ENCODE data around the gene TUBB. TPM values are rescaled to one million over a fixed set of nuclear protein-coding genes. Genes with fewer than 3 reads are reported as not detected.

The TUBB gene
- total and polyA plus RNA-seq, 9 of the 15 experiments (the other 6 are each of a cell fraction or from before 2014, with no cell fraction given), result 971 to 2,870 (median 1,478) TPM

GRCh38 chr6:30722280-30723112, 2.3 kb downstream of the TUBB start (continued):
- TF ChIP-seq, protein P1, sequence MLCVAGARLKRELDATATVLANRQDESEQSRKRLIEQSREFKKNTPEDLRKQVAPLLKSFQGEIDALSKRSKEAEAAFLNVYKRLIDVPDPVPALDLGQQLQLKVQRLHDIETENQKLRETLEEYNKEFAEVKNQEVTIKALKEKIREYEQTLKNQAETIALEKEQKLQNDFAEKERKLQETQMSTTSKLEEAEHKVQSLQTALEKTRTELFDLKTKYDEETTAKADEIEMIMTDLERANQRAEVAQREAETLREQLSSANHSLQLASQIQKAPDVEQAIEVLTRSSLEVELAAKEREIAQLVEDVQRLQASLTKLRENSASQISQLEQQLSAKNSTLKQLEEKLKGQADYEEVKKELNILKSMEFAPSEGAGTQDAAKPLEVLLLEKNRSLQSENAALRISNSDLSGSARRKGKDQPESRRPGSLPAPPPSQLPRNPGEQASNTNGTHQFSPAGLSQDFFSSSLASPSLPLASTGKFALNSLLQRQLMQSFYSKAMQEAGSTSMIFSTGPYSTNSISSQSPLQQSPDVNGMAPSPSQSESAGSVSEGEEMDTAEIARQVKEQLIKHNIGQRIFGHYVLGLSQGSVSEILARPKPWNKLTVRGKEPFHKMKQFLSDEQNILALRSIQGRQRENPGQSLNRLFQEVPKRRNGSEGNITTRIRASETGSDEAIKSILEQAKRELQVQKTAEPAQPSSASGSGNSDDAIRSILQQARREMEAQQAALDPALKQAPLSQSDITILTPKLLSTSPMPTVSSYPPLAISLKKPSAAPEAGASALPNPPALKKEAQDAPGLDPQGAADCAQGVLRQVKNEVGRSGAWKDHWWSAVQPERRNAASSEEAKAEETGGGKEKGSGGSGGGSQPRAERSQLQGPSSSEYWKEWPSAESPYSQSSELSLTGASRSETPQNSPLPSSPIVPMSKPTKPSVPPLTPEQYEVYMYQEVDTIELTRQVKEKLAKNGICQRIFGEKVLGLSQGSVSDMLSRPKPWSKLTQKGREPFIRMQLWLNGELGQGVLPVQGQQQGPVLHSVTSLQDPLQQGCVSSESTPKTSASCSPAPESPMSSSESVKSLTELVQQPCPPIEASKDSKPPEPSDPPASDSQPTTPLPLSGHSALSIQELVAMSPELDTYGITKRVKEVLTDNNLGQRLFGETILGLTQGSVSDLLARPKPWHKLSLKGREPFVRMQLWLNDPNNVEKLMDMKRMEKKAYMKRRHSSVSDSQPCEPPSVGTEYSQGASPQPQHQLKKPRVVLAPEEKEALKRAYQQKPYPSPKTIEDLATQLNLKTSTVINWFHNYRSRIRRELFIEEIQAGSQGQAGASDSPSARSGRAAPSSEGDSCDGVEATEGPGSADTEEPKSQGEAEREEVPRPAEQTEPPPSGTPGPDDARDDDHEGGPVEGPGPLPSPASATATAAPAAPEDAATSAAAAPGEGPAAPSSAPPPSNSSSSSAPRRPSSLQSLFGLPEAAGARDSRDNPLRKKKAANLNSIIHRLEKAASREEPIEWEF (CRISPR knock-in tag; IDR thresholded peaks at IDR 0.05), result no peak
- TF ChIP-seq ZNF184 (CRISPR knock-in tag; IDR thresholded peaks at IDR 0.05) (no peak), MTA1 (IDR thresholded peaks at IDR 0.05; ENCODE audit: borderline replicate concordance) (peak; percentile 54; the same call in 1 of the 2 replicates), NRF1 (conservative IDR thresholded peaks at IDR 0.05 in 1 of 2, IDR thresholded peaks at IDR 0.05 in 1 of 2) (0 out of 4 replicates have a peak, but pooled peaks of 1 of the 2 experiments have one; percentile 10), ZNF696 (CRISPR knock-in tag; conservative IDR thresholded peaks at IDR 0.05) (no peak), CBFA2T3 (IDR thresholded peaks at IDR 0.05) (peak; percentile 2; the same call in 1 of the 2 replicates), RBM22 (IDR thresholded peaks at IDR 0.05; ENCODE audit: low read depth, low read length, poor library complexity, severe bottlenecking) (no peak), ZNF780A (CRISPR knock-in tag; IDR thresholded peaks at IDR 0.05) (no peak), XRCC3 (IDR thresholded peaks at IDR 0.05) (no peak), PTBP1 (IDR thresholded peaks at IDR 0.05; ENCODE audit: low read depth, low read length) (peak; percentile 50; the same call in 1 of the 2 replicates), ZNF707 (CRISPR knock-in tag; conservative IDR thresholded peaks at IDR 0.05) (no peak), BCL6 (CRISPR knock-in tag; IDR thresholded peaks at IDR 0.05) (no peak), MED1 (CRISPR knock-in tag; IDR thresholded peaks at IDR 0.05; ENCODE audit: borderline replicate concordance) (no peak), CHD2 (IDR thresholded peaks at IDR 0.05; ENCODE audit: low read depth, low read length) (no peak), POLR2B (IDR thresholded peaks at IDR 0.05; ENCODE audit: low read depth, partially characterized antibody) (peak; percentile 17), ZKSCAN3 (CRISPR knock-in tag; IDR thresholded peaks at IDR 0.05) (no peak), MYBL2 (IDR thresholded peaks at IDR 0.05; ENCODE audit: low read depth) (no peak), MYBL2 (CRISPR knock-in tag; IDR thresholded peaks at IDR 0.05; ENCODE audit: borderline replicate concordance) (no peak), HMG20A (CRISPR knock-in tag; conservative IDR thresholded peaks at IDR 0.05) (no peak), ZFP1 (CRISPR knock-in tag; IDR thresholded peaks at IDR 0.05) (no peak)
- TF ChIP-seq, protein P2, sequence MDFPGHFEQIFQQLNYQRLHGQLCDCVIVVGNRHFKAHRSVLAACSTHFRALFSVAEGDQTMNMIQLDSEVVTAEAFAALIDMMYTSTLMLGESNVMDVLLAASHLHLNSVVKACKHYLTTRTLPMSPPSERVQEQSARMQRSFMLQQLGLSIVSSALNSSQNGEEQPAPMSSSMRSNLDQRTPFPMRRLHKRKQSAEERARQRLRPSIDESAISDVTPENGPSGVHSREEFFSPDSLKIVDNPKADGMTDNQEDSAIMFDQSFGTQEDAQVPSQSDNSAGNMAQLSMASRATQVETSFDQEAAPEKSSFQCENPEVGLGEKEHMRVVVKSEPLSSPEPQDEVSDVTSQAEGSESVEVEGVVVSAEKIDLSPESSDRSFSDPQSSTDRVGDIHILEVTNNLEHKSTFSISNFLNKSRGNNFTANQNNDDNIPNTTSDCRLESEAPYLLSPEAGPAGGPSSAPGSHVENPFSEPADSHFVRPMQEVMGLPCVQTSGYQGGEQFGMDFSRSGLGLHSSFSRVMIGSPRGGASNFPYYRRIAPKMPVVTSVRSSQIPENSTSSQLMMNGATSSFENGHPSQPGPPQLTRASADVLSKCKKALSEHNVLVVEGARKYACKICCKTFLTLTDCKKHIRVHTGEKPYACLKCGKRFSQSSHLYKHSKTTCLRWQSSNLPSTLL (IDR thresholded peaks at IDR 0.05), result peak; percentile 18; the same call in 1 of the 2 replicates
- TF ChIP-seq, protein P3, sequence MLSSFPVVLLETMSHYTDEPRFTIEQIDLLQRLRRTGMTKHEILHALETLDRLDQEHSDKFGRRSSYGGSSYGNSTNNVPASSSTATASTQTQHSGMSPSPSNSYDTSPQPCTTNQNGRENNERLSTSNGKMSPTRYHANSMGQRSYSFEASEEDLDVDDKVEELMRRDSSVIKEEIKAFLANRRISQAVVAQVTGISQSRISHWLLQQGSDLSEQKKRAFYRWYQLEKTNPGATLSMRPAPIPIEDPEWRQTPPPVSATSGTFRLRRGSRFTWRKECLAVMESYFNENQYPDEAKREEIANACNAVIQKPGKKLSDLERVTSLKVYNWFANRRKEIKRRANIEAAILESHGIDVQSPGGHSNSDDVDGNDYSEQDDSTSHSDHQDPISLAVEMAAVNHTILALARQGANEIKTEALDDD (IDR thresholded peaks at IDR 0.05), result no peak

All from K562 (cell line).